Urinary bladder (tissue), 4 donors: Measurements from ENCODE around the gene LMAN1L. TPM values are rescaled to one million over a fixed set of nuclear protein-coding genes. Genes with fewer than 3 reads are reported as not detected.

Source experiments
- DNase-seq: peaks from one replicate; pipeline ENCODE4 v3.0.0-alpha.2; 2015; ENCODE audit errors: extremely low spot score
- H3K27ac ChIP-seq: one replicate; pipeline ENCODE4 v1.5.1; 2013; ENCODE audit warnings: low read depth, mild to moderate bottlenecking, moderate library complexity
- H3K36me3 ChIP-seq: one replicate; pipeline ENCODE4 v1.6.1; 2013; ENCODE audit warnings: mild to moderate bottlenecking, moderate library complexity; ENCODE audit not compliant: insufficient read depth
- H3K4me1 ChIP-seq: one replicate; pipeline ENCODE4 v1.6.1; 2013; ENCODE audit warnings: mild to moderate bottlenecking, moderate library complexity; ENCODE audit not compliant: insufficient read depth
- H3K4me3 ChIP-seq: one replicate; pipeline ENCODE4 v1.5.1; 2013; ENCODE audit warnings: low read depth, low read length
- WGBS: extraction: QIAGEN DNeasy Blood & Tissue Kit; methylation state at CpG from one replicate; pipeline ENCODE4 v1.1.7; 2013; 5-methylcytosine and 5-hydroxymethylcytosine counted together
- polyA plus RNA-seq: library from polyadenylated mRNA; stranded (reverse); fragments of 200-250 nt; gene quantifications from one replicate; pipeline ENCODE4 v1.2.3, GENCODE V29; 2013
- total RNA-seq: library from RNA; depleted of rRNA; stranded (reverse); fragments of >200 nt; gene quantifications from one replicate; pipeline ENCODE4 v1.2.3, GENCODE V29; 2014
- donor health status: healthy with polysubstance abuse.
- donor health status: healthy.

The LMAN1L gene
- total and polyA plus RNA-seq, 2 donors = 0.33 to 0.85 TPM

DNA sequence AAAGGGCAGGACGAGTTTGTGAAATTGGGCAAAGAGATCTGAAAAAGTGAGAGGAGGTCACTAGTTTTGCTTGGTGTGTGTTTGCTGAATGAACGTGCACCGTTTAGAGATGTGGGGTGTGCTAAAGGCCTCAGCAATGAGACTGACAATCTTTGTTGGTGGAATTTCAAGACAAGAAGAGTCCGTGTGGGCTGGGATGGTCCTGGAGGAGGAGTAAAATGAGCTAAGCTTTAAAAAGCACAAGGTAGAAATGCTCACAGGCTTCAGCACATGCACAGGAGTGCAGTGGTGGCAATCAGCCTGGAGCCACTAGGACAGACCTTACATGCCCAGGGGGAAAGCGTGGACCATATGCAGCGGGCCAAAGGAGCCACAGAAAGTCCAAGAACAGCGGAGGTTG, 12.3 kb downstream of the LMAN1L start:
- H3K36me3 ChIP-seq = no peaks in the 10 kb centered on the region
- H3K27ac ChIP-seq = no peak overlapping the region
- WGBS = 72% methylated on average over 7 of the region's 7 CpGs
- no peak overlapping the region for H3K4me3 ChIP-seq
- DNase-seq = no peak
- peaks cover 2% of the 10 kb centered on the region for H3K4me1 ChIP-seq

DNA sequence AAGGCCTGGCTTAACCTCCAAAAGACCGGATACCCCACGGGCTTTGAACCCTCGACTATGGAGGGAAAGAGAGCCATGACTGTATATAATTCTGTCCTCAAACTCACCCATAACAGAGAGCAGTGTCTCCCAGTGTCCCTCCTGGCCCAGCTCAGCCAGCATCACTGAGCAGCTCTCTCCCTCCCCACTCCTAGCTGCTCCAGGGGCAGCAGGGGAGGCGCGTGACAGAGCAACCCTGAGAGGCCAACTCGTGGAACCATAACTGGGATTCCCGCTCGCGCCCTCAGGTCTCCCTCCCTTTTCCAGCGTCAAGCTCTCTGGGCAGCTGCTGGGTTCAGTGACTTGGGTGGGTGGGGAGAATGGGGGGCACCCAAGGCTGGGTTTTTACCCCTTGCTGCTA, 13.2 kb downstream of the LMAN1L start:
- Histone ChIP-seq H3K4me3 (no peak overlapping the region), H3K36me3 (no peaks in the 10 kb centered on the region), H3K4me1 (peaks cover 2% of the 10 kb centered on the region), H3K27ac (no peak overlapping the region)
- no peak for DNase-seq
- 45% methylated on average over 10 of the region's 10 CpGs for WGBS

DNA sequence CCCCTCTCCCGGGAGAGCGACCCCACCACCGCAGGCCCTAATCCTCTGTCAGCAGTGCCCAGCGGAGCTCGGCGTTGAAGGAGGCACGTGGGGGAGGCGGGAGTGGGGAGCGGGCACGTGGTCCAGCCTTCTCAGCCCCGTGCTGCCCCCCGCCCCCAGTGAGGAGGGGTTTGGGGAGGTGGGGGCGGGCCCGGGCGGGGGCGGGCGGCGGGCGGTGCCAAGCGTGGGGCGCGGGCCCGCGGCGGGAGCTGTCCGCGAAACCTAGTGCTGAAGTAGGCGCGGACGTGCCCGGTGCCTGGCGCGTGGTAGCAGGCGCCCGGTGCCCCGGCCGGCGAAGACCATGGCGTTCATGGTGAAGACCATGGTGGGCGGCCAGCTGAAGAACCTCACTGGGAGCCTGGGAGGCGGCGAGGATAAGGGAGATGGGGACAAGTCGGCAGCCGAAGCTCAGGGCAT, 13.8 kb downstream of the LMAN1L start, which contains the start of gene CPLX3:
CPLX3 (plus strand) TSS at position 264 of the 456 bp plus-strand sequence; CDS start at position 341, 77 bp downstream.
- Histone ChIP-seq H3K36me3 (no peaks in the 10 kb centered on the region), H3K4me3 (no peak within 1 kb of the TSS), H3K4me1 (peaks cover 2% of the 10 kb centered on the region), H3K27ac (no peak within 1 kb of the TSS)
- WGBS = 2% methylated on average over 44 of the region's 44 CpGs
- no peak for DNase-seq

DNA sequence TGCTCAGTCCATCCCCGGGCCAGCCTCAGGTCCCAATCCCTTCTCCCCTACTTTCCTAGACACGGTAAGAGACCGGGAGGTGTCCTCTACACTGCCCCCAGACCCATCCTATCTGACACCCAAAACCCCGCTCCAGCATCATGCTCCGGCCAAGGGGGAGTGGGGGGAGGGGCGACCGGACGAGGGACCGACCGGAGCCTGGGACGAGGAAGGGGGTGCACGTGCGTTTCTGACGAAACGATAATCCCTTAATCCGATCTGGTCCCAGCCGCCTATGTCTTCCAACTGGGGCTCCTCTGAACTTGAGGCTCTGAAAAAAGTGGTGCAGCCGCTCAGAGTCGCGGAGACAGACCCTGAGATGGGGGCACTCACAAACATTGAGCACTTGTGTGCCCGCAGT, 14.3 kb downstream of the LMAN1L start:
- H3K4me1 ChIP-seq = peaks cover 2% of the 10 kb centered on the region
- no peak for DNase-seq
- H3K27ac ChIP-seq = no peak overlapping the region
- H3K4me3 ChIP-seq = no peak overlapping the region
- WGBS = 17% methylated on average over 21 of the region's 21 CpGs
- H3K36me3 ChIP-seq = no peaks in the 10 kb centered on the region

DNA sequence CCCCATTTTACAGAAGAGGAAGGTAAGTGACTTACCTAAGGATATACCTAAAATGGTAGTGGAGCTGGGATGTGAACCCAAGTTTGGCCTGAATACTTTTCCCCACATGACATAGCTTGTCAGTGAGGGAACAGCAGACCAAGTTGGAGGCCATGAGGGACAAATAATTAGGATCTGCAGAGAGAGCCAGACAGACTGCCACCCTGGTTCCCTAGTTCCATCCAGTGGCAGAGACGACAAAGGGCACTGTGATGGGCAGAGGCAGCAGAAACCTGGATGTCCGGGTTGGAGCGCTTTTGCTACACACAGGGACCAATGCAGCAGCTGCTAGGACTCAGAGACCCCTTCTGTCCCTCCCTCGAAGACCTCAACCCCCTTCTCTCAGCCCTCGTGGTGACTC, 15.0 kb downstream of the LMAN1L start:
- H3K36me3 ChIP-seq = no peaks in the 10 kb centered on the region
- no peak overlapping the region for H3K4me3 ChIP-seq
- WGBS = 60% methylated on average over 5 of the region's 5 CpGs
- no peak overlapping the region for H3K27ac ChIP-seq
- peaks cover 2% of the 10 kb centered on the region for H3K4me1 ChIP-seq
- no peak for DNase-seq

DNA sequence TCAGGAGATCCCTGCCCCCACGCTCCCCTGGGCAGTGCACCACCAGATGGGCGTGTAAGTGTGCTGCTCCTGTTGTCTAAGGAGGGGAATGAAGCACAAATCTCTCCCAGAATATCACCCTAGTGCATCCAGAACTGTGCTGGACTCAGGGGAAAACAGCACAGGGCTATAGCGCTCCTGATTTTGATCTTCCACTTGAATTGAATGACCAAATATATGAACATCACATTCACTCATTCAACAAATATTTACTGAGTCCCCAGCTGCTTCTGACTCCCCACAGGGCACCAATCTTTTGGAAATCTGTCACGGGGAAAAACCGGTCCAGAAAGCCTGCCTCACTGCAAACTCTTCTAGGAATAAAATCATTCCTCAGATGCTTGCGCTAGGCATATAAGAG, 16.2 kb downstream of the LMAN1L start:
- WGBS = 73% methylated on average over 6 of the region's 6 CpGs
- H3K4me3 ChIP-seq = no peak overlapping the region
- H3K36me3 ChIP-seq = no peaks in the 10 kb centered on the region
- no peak overlapping the region for H3K27ac ChIP-seq
- peaks cover 2% of the 10 kb centered on the region for H3K4me1 ChIP-seq
- DNase-seq = no peak

DNA sequence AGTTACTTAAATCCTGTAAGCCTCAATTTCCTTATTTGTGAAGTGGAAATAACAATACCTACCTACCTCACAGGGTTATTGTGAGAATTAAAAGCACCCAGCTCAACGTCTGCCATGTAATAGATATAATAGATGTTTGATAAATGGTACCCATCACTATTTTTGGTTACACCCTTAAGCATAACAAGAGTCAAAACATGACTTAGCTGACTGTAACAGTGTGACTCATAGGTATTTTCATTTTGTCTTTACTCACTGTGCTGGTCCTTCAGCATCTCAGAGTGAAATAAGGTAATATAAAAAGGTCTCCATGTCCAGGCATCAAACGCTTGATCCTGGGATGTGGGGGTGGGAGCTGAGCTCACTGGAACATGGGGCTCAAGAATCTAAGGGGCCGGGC, 16.9 kb downstream of the LMAN1L start:
- Histone ChIP-seq H3K4me3 (no peak overlapping the region), H3K27ac (no peak overlapping the region), H3K4me1 (peaks cover 2% of the 10 kb centered on the region), H3K36me3 (no peaks in the 10 kb centered on the region)
- DNase-seq = no peak
- WGBS = 60% methylated on average over 3 of the region's 3 CpGs

DNA sequence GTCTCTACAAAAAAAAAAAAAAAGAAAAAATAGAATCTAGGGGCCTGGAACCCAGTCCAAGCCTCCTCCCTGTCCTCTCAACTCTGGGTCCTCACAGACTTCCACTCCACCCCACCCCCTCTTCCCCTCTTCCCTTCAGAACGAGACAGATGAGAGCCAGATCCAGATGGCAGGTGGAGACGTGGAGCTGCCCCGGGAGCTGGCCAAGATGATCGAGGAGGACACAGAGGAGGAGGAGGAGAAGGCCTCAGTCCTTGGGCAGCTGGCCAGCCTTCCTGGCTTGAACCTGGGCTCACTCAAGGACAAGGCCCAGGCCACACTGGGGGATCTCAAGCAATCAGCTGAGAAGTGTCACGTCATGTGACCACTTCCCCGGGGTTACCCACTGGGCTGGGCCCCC, 17.4 kb downstream of the LMAN1L start:
- Histone ChIP-seq H3K4me3 (no peak overlapping the region), H3K36me3 (no peaks in the 10 kb centered on the region), H3K4me1 (peaks cover 2% of the 10 kb centered on the region), H3K27ac (no peak overlapping the region)
- 46% methylated on average over 6 of the region's 6 CpGs for WGBS
- no peak for DNase-seq

DNA sequence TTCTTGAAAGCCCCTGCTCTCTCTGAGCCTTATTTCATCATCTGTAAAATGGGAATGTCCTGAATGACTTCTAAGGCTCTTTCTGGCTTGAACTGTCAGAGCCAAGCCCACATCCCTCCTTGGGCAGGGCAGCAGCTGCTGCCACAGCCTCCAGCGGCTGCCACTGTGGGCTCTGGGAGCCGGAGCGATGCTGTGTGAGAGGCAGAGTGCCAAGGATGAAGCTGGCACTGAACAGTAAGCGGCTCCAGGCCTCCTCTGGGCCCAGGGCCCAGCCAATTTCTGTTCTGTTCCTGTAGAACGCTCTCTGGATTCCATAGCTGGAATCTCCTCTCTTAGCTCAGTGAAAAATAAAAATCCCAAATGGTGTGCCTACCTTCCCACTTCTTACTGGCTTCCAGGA, 18.2 kb downstream of the LMAN1L start:
- H3K36me3 ChIP-seq = no peaks in the 10 kb centered on the region
- H3K27ac ChIP-seq = no peak overlapping the region
- peaks cover 2% of the 10 kb centered on the region for H3K4me1 ChIP-seq
- H3K4me3 ChIP-seq = no peak overlapping the region
- 60% methylated on average over 5 of the region's 5 CpGs for WGBS
- no peak for DNase-seq

DNA sequence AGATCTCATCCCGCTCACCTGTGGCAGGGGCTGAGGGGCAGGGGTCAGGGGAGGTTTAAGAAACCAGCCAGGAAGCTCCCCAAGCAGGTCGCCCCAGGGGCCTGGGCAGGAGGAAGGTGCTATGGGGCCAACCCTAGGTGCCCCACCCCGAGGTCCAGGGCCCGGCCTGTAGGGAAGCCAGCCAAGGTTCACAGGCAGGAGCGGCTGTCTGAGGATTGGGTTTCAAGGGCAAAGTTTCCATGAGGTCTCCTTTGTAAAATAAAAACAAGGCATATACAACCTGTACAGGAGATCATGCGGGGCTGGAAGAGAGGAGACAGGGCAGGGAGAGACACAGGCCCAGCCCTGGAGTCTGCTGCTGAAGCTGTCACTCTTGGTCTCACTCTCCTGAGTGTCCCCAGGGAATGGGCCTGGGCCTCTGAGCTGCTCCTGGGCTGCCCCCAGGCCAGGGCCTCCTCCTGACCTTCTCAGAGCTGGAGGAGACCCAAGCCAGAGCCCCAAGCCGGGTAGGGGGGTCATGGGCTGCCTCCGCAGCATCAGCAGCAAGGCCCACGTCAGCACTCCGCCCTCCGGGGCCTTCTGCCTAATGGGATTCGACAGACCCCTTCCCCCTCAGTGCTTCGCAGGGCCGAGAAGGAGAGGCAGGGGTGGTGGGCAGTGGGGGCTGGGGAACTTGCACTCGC, 19.3 kb downstream of the LMAN1L start:
- no peak for DNase-seq
- 56% methylated on average over 15 of the region's 15 CpGs for WGBS
- Histone ChIP-seq H3K4me1 (no peaks in the 10 kb centered on the region), H3K36me3 (no peaks in the 10 kb centered on the region), H3K4me3 (no peak overlapping the region), H3K27ac (no peak overlapping the region)

DNA sequence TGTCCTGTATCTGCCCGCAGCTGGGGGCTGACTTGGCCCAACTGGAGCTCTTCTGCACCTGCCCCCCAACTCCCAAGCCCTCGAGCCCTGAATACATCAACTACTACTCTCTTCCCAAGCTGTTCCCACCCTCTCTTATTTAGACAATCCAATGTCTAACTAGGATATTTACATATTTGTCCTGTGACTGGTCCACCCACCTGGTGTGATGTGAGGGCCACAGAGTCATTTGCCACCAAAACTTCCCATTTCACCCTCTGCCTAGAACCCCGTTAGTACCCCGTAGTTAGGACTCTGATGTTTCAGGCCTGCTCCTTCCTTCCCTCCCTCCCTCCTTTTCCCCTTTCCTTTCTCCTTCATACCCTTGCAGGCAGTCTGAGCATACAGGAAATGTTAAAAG, 20.2 kb downstream of the LMAN1L start:
- WGBS = 70% methylated on average over 4 of the region's 4 CpGs
- Histone ChIP-seq H3K4me3 (no peak overlapping the region), H3K27ac (no peak overlapping the region), H3K4me1 (no peaks in the 10 kb centered on the region), H3K36me3 (no peaks in the 10 kb centered on the region)
- DNase-seq = no peak

DNA sequence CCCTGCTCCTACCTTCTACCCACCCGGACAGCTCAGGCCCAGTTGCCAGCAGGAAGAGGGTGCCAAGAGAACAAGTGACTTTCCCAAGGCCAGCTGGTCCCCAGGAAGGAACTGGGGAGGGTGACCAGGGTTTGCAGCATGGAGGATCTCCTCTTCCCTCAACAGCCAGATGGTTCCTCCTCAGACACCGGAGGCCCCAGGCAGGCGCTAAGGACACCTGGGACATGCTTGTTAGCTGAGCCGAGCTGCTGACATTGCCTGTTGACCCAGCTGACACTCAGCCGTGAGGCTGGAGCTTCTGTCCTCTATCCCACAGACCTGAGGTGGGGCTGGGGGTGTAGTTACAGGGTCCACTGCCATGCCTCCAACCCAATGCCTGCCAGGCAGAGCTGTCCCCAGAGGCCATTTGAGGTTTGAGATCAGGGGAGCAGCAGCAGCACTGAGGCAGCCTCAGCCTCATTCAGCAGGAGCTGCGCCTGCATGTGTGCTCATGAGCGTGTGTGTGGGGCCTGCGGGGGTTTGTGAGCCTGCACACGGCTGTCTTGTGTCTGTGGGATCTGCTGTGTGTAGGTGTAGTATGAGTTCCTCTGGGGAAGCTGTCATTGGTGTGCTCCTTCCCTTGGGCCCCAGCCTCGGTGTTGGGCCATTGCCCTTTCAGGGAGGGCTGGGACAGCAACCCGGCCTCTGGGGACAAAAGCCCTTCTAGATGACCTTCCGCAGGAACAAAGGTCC, 20.9 kb downstream of the LMAN1L start:
- WGBS = 72% methylated on average over 12 of the region's 12 CpGs
- DNase-seq = no peak

DNA sequence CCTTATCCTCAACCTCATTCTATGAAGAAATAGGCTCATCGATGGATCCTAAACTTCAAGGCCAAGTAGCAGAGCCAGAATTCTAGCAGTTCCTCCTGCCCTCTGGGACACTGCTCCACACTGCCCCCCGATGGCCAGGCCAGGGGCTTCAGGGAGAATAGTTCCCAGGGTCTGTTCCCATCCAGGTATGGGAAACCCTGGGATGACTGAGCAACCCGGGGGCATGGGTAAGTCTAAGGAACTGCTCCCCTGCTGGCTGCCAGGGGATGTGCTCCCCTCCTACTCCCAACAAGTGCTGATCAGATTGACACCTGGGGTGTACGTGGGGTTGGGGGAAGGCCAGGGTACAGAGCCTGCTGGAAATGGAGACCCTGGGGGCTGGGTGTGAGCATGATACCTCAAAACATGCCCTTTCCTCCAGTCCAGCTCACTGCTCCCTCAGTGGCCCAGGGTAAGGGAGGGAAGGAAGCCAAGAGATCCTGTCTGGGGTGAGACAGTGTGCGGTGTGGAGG, 22.7 kb downstream of the LMAN1L start:
- no peaks in the 10 kb centered on the region for H3K4me1 ChIP-seq
- no peak overlapping the region for H3K4me3 ChIP-seq
- WGBS = 38% methylated on average over 5 of the region's 5 CpGs
- no peak for DNase-seq
- no peak overlapping the region for H3K27ac ChIP-seq
- H3K36me3 ChIP-seq = peaks cover 3% of the 10 kb centered on the region

More for the DNA sequence above, 20.9 kb downstream of the LMAN1L start:
- Histone ChIP-seq H3K27ac (no peak overlapping the region), H3K4me1 (no peaks in the 10 kb centered on the region), H3K4me3 (no peak overlapping the region), H3K36me3 (no peaks in the 10 kb centered on the region)

DNA sequence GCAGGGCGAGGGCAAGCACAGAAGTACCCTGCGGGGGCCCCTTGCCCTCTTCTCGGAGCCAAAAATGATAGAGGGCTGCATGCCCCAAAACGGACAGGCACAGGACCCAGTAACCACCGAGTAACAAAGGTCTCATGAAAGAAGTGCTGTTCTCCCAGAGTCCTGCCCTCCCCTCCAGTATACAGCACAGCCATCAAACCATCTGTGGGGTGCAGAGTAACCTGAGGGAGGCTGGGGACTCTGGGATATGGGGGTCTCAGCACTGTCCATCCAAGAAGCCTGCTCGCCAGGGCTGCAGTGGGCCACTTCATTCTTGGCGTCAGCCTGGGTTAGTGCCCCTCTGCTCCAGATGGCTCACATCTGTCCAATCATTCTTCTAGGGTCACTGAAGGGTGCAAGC, 24.2 kb downstream of the LMAN1L start:
- no peak overlapping the region for H3K4me3 ChIP-seq
- H3K4me1 ChIP-seq = no peaks in the 10 kb centered on the region
- no peak overlapping the region for H3K27ac ChIP-seq
- WGBS = 88% methylated on average over 7 of the region's 7 CpGs
- DNase-seq = no peak
- H3K36me3 ChIP-seq = peaks cover 3% of the 10 kb centered on the region
